ENCODE data around the gene SUN1. TPM values are rescaled to one million over a fixed set of nuclear protein-coding genes. Genes with fewer than 3 reads are reported as not detected.
"Not testable (repeated sequence)": the region's sequence is repeated elsewhere in the genome, so short reads cannot be mapped to it uniquely, and the experiment has no call there.

Gene SUN1
- total RNA-seq, 2 experiments from 2014 or later = 65.7 to 72.8 TPM

GRCh38 chr7:796434-797169, 35.7 kb upstream of the SUN1 start:
- H3K27me3 Mint-ChIP-seq; H3K9me3 Mint-ChIP-seq; H3K4me1 Mint-ChIP-seq; POLR2A ChIA-PET; H3K36me3 Mint-ChIP-seq (ENCODE audit: low read depth); CTCF ChIA-PET; H3K4me3 Mint-ChIP-seq; H3K27ac Mint-ChIP-seq; DNase-seq: not testable (repeated sequence)

GRCh38 chr7:798921-799470, 33.3 kb upstream of the SUN1 start:
- H3K27me3 Mint-ChIP-seq = peaks cover 3% of the 10 kb centered on the region
- H3K4me3 Mint-ChIP-seq = no peak overlapping the region
- no peaks in the 10 kb centered on the region for H3K4me1 Mint-ChIP-seq
- ChIA-PET CTCF (interaction anchor here (1.3 kb wide), 1 partner anchor 9 kb away, joined by 8 read pairs; no protein-coding TSS in a partner anchor), POLR2A (interaction anchor here (1.2 kb wide), 1 partner anchor 14 kb away, joined by 3 read pairs; no protein-coding TSS in a partner anchor)
- H3K9me3 Mint-ChIP-seq = no peaks in the 10 kb centered on the region
- DNase-seq = no peak
- H3K36me3 Mint-ChIP-seq (ENCODE audit: low read depth) = no peaks in the 10 kb centered on the region
- no peak overlapping the region for H3K27ac Mint-ChIP-seq

- Mint-ChIP-seq H3K9me3 (peaks cover 2% of the 10 kb centered on the region), H3K4me1 (no peaks in the 10 kb centered on the region), H3K27me3 (peaks cover 4% of the 10 kb centered on the region), H3K27ac (no peak overlapping the region), H3K36me3 (ENCODE audit: low read depth) (no peaks in the 10 kb centered on the region), H3K4me3 (no peak overlapping the region)
- ChIA-PET CTCF (interaction anchor here (0.9 kb wide), 1 partner anchor 479 kb away, joined by 3 read pairs; no protein-coding TSS in a partner anchor), POLR2A (no interaction called here)
- DNase-seq = no peak
Observed at GRCh38 chr7:800692-801091, 31.6 kb upstream of the SUN1 start.

GRCh38 chr7:801351-801750, 30.9 kb upstream of the SUN1 start:
- H3K27me3 Mint-ChIP-seq; CTCF ChIA-PET; POLR2A ChIA-PET; H3K36me3 Mint-ChIP-seq (ENCODE audit: low read depth); H3K9me3 Mint-ChIP-seq; H3K4me3 Mint-ChIP-seq; DNase-seq; H3K27ac Mint-ChIP-seq; H3K4me1 Mint-ChIP-seq: not testable (repeated sequence)

GRCh38 chr7:801940-802381, 30.3 kb upstream of the SUN1 start:
- no peak overlapping the region for H3K27ac Mint-ChIP-seq
- ChIA-PET CTCF (no interaction called here), POLR2A (no interaction called here)
- H3K27me3 Mint-ChIP-seq = peaks cover 4% of the 10 kb centered on the region
- H3K9me3 Mint-ChIP-seq = peaks cover 2% of the 10 kb centered on the region
- H3K4me3 Mint-ChIP-seq = no peak overlapping the region
- no peak for DNase-seq
- H3K36me3 Mint-ChIP-seq (ENCODE audit: low read depth) = no peaks in the 10 kb centered on the region
- H3K4me1 Mint-ChIP-seq = no peaks in the 10 kb centered on the region

GRCh38 chr7:802500-803242, 29.6 kb upstream of the SUN1 start:
- H3K27ac Mint-ChIP-seq = no peak overlapping the region
- DNase-seq = no peak
- H3K27me3 Mint-ChIP-seq = peaks cover 4% of the 10 kb centered on the region
- H3K9me3 Mint-ChIP-seq = peaks cover 3% of the 10 kb centered on the region
- ChIA-PET POLR2A (no interaction called here), CTCF (no interaction called here)
- no peak overlapping the region for H3K4me3 Mint-ChIP-seq
- no peaks in the 10 kb centered on the region for H3K36me3 Mint-ChIP-seq (ENCODE audit: low read depth)
- no peaks in the 10 kb centered on the region for H3K4me1 Mint-ChIP-seq

- peaks cover 5% of the 10 kb centered on the region for H3K9me3 Mint-ChIP-seq
- H3K4me3 Mint-ChIP-seq = no peak overlapping the region
- no peaks in the 10 kb centered on the region for H3K4me1 Mint-ChIP-seq
- H3K36me3 Mint-ChIP-seq (ENCODE audit: low read depth) = no peaks in the 10 kb centered on the region
- H3K27me3 Mint-ChIP-seq = peaks cover 7% of the 10 kb centered on the region
- ChIA-PET CTCF (no interaction called here), POLR2A (no interaction called here)
- no peak overlapping the region for H3K27ac Mint-ChIP-seq
- no peak for DNase-seq
Observed at GRCh38 chr7:803243-803635, 29.0 kb upstream of the SUN1 start.

- H3K4me3 Mint-ChIP-seq; H3K27me3 Mint-ChIP-seq; H3K36me3 Mint-ChIP-seq (ENCODE audit: low read depth); DNase-seq; H3K4me1 Mint-ChIP-seq; H3K9me3 Mint-ChIP-seq; POLR2A ChIA-PET; H3K27ac Mint-ChIP-seq; CTCF ChIA-PET: not testable (repeated sequence)
Observed at GRCh38 chr7:803796-804195, 28.5 kb upstream of the SUN1 start.

GRCh38 chr7:805261-805660, 27.0 kb upstream of the SUN1 start:
- no peaks in the 10 kb centered on the region for H3K36me3 Mint-ChIP-seq (ENCODE audit: low read depth)
- H3K4me1 Mint-ChIP-seq = no peaks in the 10 kb centered on the region
- H3K27me3 Mint-ChIP-seq = peaks cover 16% of the 10 kb centered on the region
- H3K9me3 Mint-ChIP-seq = peaks cover 5% of the 10 kb centered on the region
- POLR2A ChIA-PET = no interaction called here
- H3K4me3 Mint-ChIP-seq = no peak overlapping the region
- CTCF ChIA-PET = interaction anchor here (0.7 kb wide), 1 partner anchor 11 kb away, joined by 3 read pairs; no protein-coding TSS in a partner anchor
- DNase-seq = no peak
- no peak overlapping the region for H3K27ac Mint-ChIP-seq

GRCh38 chr7:815284-816216, 16.7 kb upstream of the SUN1 start:
- DNase-seq = peak; percentile 37
- ChIA-PET POLR2A (interaction anchor here (0.9 to 2.8 kb wide), 7 partner anchors 11 to 108 kb away, joined by 3 to 41 read pairs (median 8); partner anchors contain the start of genes GET4 and SUN1), CTCF (interaction anchor here (0.6 to 1.5 kb wide), 5 partner anchors 10 to 510 kb away, joined by 3 to 4 read pairs (median 3); partner anchors contain the start of genes GET4 and SUN1)
- Mint-ChIP-seq H3K9me3 (no peaks in the 10 kb centered on the region), H3K36me3 (ENCODE audit: low read depth) (peaks cover 16% of the 10 kb centered on the region), H3K27ac (peak overlapping the region; percentile 42), H3K4me3 (peak overlapping the region; percentile 71), H3K27me3 (peaks cover 29% of the 10 kb centered on the region), H3K4me1 (peaks cover 51% of the 10 kb centered on the region)

- no peaks in the 10 kb centered on the region for H3K9me3 Mint-ChIP-seq
- no peak overlapping the region for H3K27ac Mint-ChIP-seq
- H3K4me1 Mint-ChIP-seq = peaks cover 54% of the 10 kb centered on the region
- peak overlapping the region; percentile 71 for H3K4me3 Mint-ChIP-seq
- ChIA-PET POLR2A (interaction anchor here (1.0 to 2.8 kb wide), 7 partner anchors 11 to 107 kb away, joined by 3 to 41 read pairs (median 8); partner anchors contain the start of genes GET4 and SUN1), CTCF (interaction anchor here (0.8 to 3.3 kb wide), 8 partner anchors 11 to 198 kb away, joined by 3 to 16 read pairs (median 4); partner anchors contain the start of genes GET4 and SUN1)
- H3K36me3 Mint-ChIP-seq (ENCODE audit: low read depth) = peaks cover 20% of the 10 kb centered on the region
- peaks cover 26% of the 10 kb centered on the region for H3K27me3 Mint-ChIP-seq
- peak; percentile 97 for DNase-seq
Observed at GRCh38 chr7:816300-816750, 16.0 kb upstream of the SUN1 start.

All from activated CD4-positive, alpha-beta memory T cell treated with anti-CD3 and anti-CD28 coated beads, Interleukin-2, amount 10 ng/mL, durations not matched to agents 7 days and 5 days (primary cell).